Mesangial cell (primary cell): ENCODE measurements around the gene FOXI1. TPM values are rescaled to one million over a fixed set of nuclear protein-coding genes. Genes with fewer than 3 reads are reported as not detected.

ENCODE experiments used
- total RNA-seq: library from RNA; depleted of rRNA; stranded (reverse); fragments of >200 nt; gene quantifications from 2 replicates; pipeline ENCODE4 v1.2.3, GENCODE V29; 2015

Gene FOXI1
- not detected in 2 replicates for total RNA-seq

GRCh38 chr5:170105642-170106611 lies at the start of gene FOXI1:
Gene FOXI1, plus strand, starts transcription at chr5:170105897. Its CDS starts 61 bp downstream, at chr5:170105958.

Other genes with a start within 250 kb of the FOXI1 start
- gene INSYN2B, start 125.4 kb upstream of the FOXI1 start, total RNA-seq, result 0.76 and 6.2 TPM in 2 replicates
- gene C5orf58, start 127.1 kb downstream of the FOXI1 start, total RNA-seq, result not detected in 2 replicates
- not detected in 2 replicates for gene LCP2, start 191.9 kb downstream of the FOXI1 start, total RNA-seq